Measurements from ENCODE around the gene PPP6R2. TPM values are rescaled to one million over a fixed set of nuclear protein-coding genes. Genes with fewer than 3 reads are reported as not detected.
A peak's percentile ranks its signal among the peaks of the same experiment; 100 is the strongest.
"Not testable (repeated sequence)": the region's sequence is repeated elsewhere in the genome, so short reads cannot be mapped to it uniquely, and the experiment has no call there.

The PPP6R2 gene
- total RNA-seq, 6 experiments from 2014 or later, result 41.9 to 47.0 (median 43.6) TPM

DNA sequence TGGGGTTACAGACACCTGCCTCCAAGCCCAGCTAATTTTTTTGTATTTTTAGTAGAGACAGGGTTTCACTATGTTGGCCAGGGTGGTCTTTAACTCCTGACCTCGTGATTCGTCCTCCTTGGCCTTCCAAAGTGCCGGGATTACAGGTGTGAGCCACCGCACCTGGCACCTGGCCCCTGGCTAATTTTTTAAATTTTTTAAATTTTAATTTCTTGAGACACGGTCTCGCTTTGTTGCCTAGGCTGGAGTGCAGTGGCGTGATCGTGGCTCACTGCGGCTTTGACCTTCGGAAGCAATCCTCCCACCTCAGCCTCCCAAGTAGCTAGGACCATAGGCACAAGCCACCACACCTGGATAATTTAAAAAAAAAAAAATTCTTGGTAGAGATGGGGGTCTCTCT, 14.6 kb downstream of the PPP6R2 start:
- H3K36me3 Mint-ChIP-seq (ENCODE audit: low read depth), result peaks cover 16% of the 10 kb centered on the region; the same call in 1 of the 2 replicates
- H3K27me3 Mint-ChIP-seq (ENCODE audit: insufficient read depth), result peaks cover 2% of the 10 kb centered on the region
- no peak overlapping the region for H3K4me3 Mint-ChIP-seq
- DNase-seq, result no peak
- no peak overlapping the region for H3K27ac Mint-ChIP-seq
- H3K4me1 Mint-ChIP-seq (ENCODE audit: low read depth), result peaks cover 15% of the 10 kb centered on the region
- TF ChIP-seq CTCF (IDR thresholded peaks at IDR 0.05), result no peak
- no peaks in the 10 kb centered on the region for H3K9me3 Mint-ChIP-seq

DNA sequence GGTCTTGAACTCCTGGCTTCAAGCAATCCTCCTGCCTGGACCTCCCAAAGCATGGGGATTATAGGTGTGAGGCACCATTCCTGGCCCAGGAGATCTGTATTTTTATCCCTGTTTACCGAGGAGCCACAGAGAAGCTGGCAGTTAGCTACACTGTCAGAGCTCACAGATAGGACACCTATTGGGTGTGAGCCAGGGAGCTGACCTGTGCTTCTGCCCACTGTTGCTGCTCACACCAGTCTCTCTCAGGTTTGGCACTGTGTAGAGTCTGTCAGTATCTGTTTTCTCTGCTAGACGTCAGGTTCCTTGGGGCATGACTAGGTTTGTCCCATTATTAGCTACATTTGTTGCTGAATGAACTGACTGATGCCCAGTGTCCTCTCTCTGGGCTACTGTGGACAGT, 17.5 kb downstream of the PPP6R2 start:
- TF ChIP-seq CTCF (IDR thresholded peaks at IDR 0.05), result no peak
- DNase-seq, result no peak
- H3K4me1 Mint-ChIP-seq (ENCODE audit: low read depth), result peaks cover 28% of the 10 kb centered on the region
- peaks cover under 1% of the 10 kb centered on the region for H3K27me3 Mint-ChIP-seq (ENCODE audit: insufficient read depth)
- peaks cover 16% of the 10 kb centered on the region for H3K36me3 Mint-ChIP-seq (ENCODE audit: low read depth)
- no peak overlapping the region for H3K27ac Mint-ChIP-seq
- peaks cover 5% of the 10 kb centered on the region; the same call in 1 of the 2 replicates for H3K9me3 Mint-ChIP-seq
- H3K4me3 Mint-ChIP-seq, result no peak overlapping the region

GRCh38 chr22:50361222-50361621, 18.1 kb downstream of the PPP6R2 start:
- peaks cover 34% of the 10 kb centered on the region for H3K4me1 Mint-ChIP-seq (ENCODE audit: low read depth)
- TF ChIP-seq CTCF (IDR thresholded peaks at IDR 0.05), result no peak
- DNase-seq, result no peak
- H3K36me3 Mint-ChIP-seq (ENCODE audit: low read depth), result peaks cover 16% of the 10 kb centered on the region
- H3K4me3 Mint-ChIP-seq, result no peak overlapping the region
- H3K27me3 Mint-ChIP-seq (ENCODE audit: insufficient read depth), result no peaks in the 10 kb centered on the region; the same call in none of the 2 replicates
- H3K9me3 Mint-ChIP-seq, result peaks cover 5% of the 10 kb centered on the region; the same call in 1 of the 2 replicates
- H3K27ac Mint-ChIP-seq, result 0 out of 2 replicates have a peak overlapping the region, but pooled peaks have one; percentile 4

DNA sequence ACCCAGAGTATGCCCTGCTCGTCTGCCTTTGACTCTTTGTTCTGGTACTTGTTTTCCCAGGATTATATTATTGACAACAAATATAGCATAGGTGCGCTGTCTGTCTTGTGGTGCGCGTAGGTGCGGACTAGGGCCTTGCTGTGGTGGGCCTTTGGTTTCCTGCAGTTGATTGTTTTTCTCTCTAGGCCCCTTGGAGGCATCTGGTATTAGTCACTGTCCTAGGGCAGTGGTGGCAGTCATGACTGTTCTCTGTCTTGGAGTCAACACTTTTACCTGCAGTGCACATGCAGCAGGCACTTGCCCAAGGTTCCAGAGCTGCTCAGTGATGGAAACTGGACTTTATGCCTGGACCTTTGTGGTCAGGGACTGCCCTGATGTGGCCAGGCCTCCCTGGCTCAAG, 18.6 kb downstream of the PPP6R2 start:
- H3K4me3 Mint-ChIP-seq, result no peak overlapping the region
- H3K36me3 Mint-ChIP-seq (ENCODE audit: low read depth), result peaks cover 16% of the 10 kb centered on the region
- no peaks in the 10 kb centered on the region; the same call in none of the 2 replicates for H3K27me3 Mint-ChIP-seq (ENCODE audit: insufficient read depth)
- TF ChIP-seq CTCF (IDR thresholded peaks at IDR 0.05), result no peak
- H3K27ac Mint-ChIP-seq, result no peak overlapping the region
- H3K9me3 Mint-ChIP-seq, result peaks cover 5% of the 10 kb centered on the region; the same call in 1 of the 2 replicates
- DNase-seq, result no peak
- peaks cover 39% of the 10 kb centered on the region for H3K4me1 Mint-ChIP-seq (ENCODE audit: low read depth)

GRCh38 chr22:50363166-50363802, 20.2 kb downstream of the PPP6R2 start:
- H3K9me3 Mint-ChIP-seq, result peaks cover 5% of the 10 kb centered on the region; the same call in 1 of the 2 replicates
- H3K36me3 Mint-ChIP-seq (ENCODE audit: low read depth), result peaks cover 16% of the 10 kb centered on the region
- H3K27me3 Mint-ChIP-seq (ENCODE audit: insufficient read depth), result no peaks in the 10 kb centered on the region; the same call in none of the 2 replicates
- no peak for DNase-seq
- peaks cover 46% of the 10 kb centered on the region for H3K4me1 Mint-ChIP-seq (ENCODE audit: low read depth)
- H3K27ac Mint-ChIP-seq, result no peak overlapping the region; the same call in 1 of the 2 replicates
- no peak for TF ChIP-seq CTCF (IDR thresholded peaks at IDR 0.05)
- H3K4me3 Mint-ChIP-seq, result no peak overlapping the region

DNA sequence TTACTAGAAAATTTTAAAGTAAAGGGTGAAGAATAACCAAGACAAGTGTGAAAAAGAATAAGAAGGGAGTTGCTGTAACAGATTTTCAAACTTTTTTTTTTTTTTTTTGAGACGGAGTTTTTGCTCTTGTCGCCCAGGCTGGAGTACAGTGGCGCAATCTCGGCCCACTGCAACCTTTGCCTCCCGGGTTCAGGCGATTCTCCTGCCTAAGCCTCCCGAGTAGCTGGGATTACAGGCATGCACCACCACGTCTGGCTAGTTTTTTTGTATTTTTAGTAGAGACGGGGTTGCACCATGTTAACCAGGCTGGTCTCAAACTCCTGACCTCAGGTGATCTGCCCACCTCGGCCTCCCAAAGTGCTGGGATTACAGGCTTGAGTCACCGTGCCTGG, 20.7 kb downstream of the PPP6R2 start:
- not testable (repeated sequence) for H3K4me3 Mint-ChIP-seq; H3K27ac Mint-ChIP-seq; DNase-seq; H3K9me3 Mint-ChIP-seq; H3K27me3 Mint-ChIP-seq (ENCODE audit: insufficient read depth)
- peaks cover 16% of the 10 kb centered on the region for H3K36me3 Mint-ChIP-seq (ENCODE audit: low read depth)
- peaks cover 46% of the 10 kb centered on the region for H3K4me1 Mint-ChIP-seq (ENCODE audit: low read depth)
